ENCODE data around the gene KANTR. TPM values are rescaled to one million over a fixed set of nuclear protein-coding genes. Genes with fewer than 3 reads are reported as not detected.
"Not testable (repeated sequence)": the region's sequence is repeated elsewhere in the genome, so short reads cannot be mapped to it uniquely, and the experiment has no call there.

Gene KANTR
- total RNA-seq, 3 donors from 2014 or later: 10.5 to 18.5 (median 15.7) TPM

- no peak for TF ChIP-seq CTCF (IDR thresholded peaks at IDR 0.05)
- H3K36me3 ChIP-seq (ENCODE audit: low read depth): no peaks in the 10 kb centered on the region
- no peaks in the 10 kb centered on the region for H3K4me1 ChIP-seq (ENCODE audit: low read depth)
- intact Hi-C loops (cut with DNase I, micrococcal nuclease): no loop called here
- no peak overlapping the region for H3K4me3 ChIP-seq
- DNase-seq: no peak
- H3K9me3 ChIP-seq: no peaks in the 10 kb centered on the region
- ATAC-seq: no peak
Measured at GRCh38 chrX:53163436-53163835, 69.5 kb downstream of the KANTR start.

DNA sequence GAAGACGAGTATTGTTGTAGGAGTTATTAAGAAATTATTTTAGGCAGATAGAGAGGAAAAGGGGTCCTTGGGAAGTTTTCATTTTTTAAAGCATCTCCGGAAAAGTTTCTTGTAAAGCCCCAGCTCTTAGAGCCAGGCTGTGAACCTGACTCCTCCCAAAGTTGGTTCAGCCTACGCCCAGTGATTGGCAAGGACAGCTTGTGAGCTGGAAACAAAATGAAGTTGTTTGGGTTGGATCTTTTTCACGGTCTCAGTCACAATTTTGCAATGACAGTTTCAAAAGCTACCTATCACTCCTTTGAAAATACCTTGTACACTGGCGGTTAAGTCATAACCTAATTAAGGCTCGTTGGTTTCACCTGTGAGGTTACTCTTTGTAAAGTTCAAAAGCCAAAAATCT is 70.6 kb downstream of the KANTR start:
- H3K4me1 ChIP-seq (ENCODE audit: low read depth); intact Hi-C loops (cut with DNase I, micrococcal nuclease); H3K36me3 ChIP-seq (ENCODE audit: low read depth); H3K9me3 ChIP-seq; H3K4me3 ChIP-seq: not testable (repeated sequence)
- DNase-seq (peak in 1 of 3 donors; percentile 12), ATAC-seq (peak; percentile 53)

GRCh38 chrX:53166103-53166502 is 72.2 kb downstream of the KANTR start:
- Histone ChIP-seq H3K36me3 (ENCODE audit: low read depth) (no peaks in the 10 kb centered on the region), H3K4me3 (no peak overlapping the region), H3K4me1 (ENCODE audit: low read depth) (no peaks in the 10 kb centered on the region), H3K9me3 (no peaks in the 10 kb centered on the region)
- DNase-seq (no peak), ATAC-seq (no peak)
- TF ChIP-seq CTCF (IDR thresholded peaks at IDR 0.05): no peak
- intact Hi-C loops (cut with DNase I, micrococcal nuclease): no loop called here

DNA sequence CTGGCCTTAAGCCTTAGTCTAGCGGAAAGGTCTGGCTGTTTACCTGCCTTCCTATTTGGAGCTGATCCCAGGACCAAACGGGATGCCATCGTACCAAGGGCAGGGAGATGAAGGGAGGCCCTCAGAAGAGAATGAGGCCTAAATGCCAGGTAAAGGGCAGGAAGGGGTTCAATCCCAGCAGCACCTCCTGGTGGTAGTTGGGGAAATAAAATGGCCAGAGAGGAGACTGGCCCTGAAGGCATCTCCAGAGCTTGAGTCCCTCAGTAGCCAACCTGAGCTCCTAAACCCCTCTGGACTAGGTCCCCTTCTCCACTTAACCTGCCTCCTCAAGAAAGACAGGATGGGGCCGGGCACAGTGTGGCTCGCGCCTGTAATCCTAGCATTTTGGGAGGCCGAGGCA is 77.4 kb downstream of the KANTR start:
- Histone ChIP-seq H3K9me3 (no peaks in the 10 kb centered on the region), H3K4me1 (ENCODE audit: low read depth) (no peaks in the 10 kb centered on the region), H3K4me3 (no peak overlapping the region), H3K36me3 (ENCODE audit: low read depth) (no peaks in the 10 kb centered on the region)
- intact Hi-C loops (cut with DNase I, micrococcal nuclease): no loop called here
- ATAC-seq (no peak), DNase-seq (no peak)
- no peak for TF ChIP-seq CTCF (IDR thresholded peaks at IDR 0.05)

Other genes with a start within 250 kb of the KANTR start
- gene XAGE3, start 226.1 kb upstream of the KANTR start, total RNA-seq: not detected
- 10 to 100 TPM; 11.7 to 17.0 (median 15.6) TPM for gene FAM156B, start 196.8 kb upstream of the KANTR start, total RNA-seq
- 10 to 100 TPM; 17.0 to 22.4 (median 22.2) TPM for gene FAM156A, start 135.6 kb upstream of the KANTR start, total RNA-seq
- gene GPR173, start 45.4 kb upstream of the KANTR start, total RNA-seq: 1 to 10 TPM in 2 of 3 donors, under 1 TPM in 1; 0.38 to 2.2 (median 1.3) TPM
- 10 to 100 TPM in 2 of 3 donors, 1 to 10 TPM in 1; 6.7 to 78.7 (median 10.4) TPM for gene TSPYL2, start 11.8 kb upstream of the KANTR start, total RNA-seq
- gene KDM5C, start 131.1 kb downstream of the KANTR start, total RNA-seq: 100 to 1,000 TPM in 1 of 3 donors, 10 to 100 TPM in 2; 74.5 to 109 (median 80.2) TPM
- 10 to 100 TPM; 28.0 to 39.3 (median 30.9) TPM for gene IQSEC2, start 187.4 kb downstream of the KANTR start, total RNA-seq